Mammary epithelial cell (primary cell): ENCODE data around the gene MATK.

Source experiments
- EZH2 ChIP-seq: IDR thresholded peaks from 2 replicates; pipeline ENCODE4 v1.6.1; 2012; ENCODE audit warnings: low read length, inconsistent platforms, borderline replicate concordance
- TF ChIP-seq, protein P1 (sequence below), 2 donors: IDR thresholded peaks in 1 of 2; conservative IDR thresholded peaks in 1 of 2; 2 replicates each; pipeline ENCODE4 v1.5.1; 2011 to 2012; ENCODE audit warnings: inconsistent platforms in 2 of 2, low read length in 2 of 2, mild to moderate bottlenecking in 2 of 2, control low read depth in 1 of 2, low read depth in 1 of 2; ENCODE audit not compliant: insufficient read depth in 1 of 2; ENCODE audit errors: extremely low read depth in 1 of 2

DNA sequence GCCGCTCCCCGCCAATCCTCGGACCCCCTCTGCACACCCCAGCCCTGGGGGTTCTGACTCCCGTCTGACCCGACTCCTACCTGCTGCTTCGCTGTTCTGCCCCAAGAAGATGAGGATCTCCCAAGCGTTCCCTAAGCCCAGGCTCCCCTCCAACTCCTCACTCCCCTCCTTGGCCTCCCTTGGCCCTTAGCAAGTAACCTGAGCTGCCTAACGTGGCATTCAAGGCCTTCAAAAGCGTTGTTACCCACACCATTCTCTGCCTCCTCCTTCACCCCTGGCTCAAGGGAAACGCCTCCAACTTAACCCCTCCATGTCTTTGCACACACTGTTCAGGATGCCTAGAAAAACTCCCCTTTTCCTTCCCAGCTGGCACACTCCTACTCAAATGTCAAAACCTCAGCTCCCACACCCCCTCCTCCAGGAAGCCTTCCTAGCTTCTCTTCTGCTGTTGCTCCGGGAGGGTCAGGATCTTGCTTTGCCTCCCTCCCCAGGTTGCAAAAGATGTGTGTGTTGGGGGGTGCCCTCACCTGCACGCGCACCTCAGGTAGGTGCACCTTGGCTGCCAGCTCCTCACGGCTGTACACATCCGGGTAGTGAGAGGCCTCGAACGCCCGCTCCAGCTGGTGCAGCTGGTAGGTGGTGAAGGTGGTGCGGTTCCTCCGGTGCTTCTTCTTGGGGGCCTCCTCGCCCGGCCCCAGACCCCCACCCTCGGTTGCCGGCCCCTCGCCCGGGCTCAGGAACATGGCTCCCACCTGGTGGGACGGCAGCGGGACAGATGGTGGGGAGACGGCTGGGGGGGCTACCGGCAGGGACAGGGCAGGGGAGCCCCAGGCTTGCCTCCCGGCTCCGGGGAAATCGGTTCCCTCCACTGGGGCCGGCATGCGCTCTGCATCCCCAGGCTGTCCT lies 14.9 kb downstream of the MATK start:
- TF ChIP-seq, protein P1, sequence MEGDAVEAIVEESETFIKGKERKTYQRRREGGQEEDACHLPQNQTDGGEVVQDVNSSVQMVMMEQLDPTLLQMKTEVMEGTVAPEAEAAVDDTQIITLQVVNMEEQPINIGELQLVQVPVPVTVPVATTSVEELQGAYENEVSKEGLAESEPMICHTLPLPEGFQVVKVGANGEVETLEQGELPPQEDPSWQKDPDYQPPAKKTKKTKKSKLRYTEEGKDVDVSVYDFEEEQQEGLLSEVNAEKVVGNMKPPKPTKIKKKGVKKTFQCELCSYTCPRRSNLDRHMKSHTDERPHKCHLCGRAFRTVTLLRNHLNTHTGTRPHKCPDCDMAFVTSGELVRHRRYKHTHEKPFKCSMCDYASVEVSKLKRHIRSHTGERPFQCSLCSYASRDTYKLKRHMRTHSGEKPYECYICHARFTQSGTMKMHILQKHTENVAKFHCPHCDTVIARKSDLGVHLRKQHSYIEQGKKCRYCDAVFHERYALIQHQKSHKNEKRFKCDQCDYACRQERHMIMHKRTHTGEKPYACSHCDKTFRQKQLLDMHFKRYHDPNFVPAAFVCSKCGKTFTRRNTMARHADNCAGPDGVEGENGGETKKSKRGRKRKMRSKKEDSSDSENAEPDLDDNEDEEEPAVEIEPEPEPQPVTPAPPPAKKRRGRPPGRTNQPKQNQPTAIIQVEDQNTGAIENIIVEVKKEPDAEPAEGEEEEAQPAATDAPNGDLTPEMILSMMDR (conservative IDR thresholded peaks at IDR 0.05 in 1 of 2, IDR thresholded peaks at IDR 0.05 in 1 of 2; ENCODE audit: extremely low read depth in 1 of 2, insufficient read depth in 1 of 2, low read depth in 1 of 2, low read length in 2 of 2), result no peak
- TF ChIP-seq EZH2, result no peak
